GM04503 (cell line): ENCODE results near the gene GGT7.
A peak's percentile ranks its signal among the peaks of the same experiment; 100 is the strongest.
"Not testable (repeated sequence)": the region's sequence is repeated elsewhere in the genome, so short reads cannot be mapped to it uniquely, and the experiment has no call there.

Experiments
- DNase-seq: peaks from one replicate; pipeline ENCODE4 v3.0.0-alpha.2; 2012; ENCODE audit warnings: low read depth

Gene GGT7

DNA sequence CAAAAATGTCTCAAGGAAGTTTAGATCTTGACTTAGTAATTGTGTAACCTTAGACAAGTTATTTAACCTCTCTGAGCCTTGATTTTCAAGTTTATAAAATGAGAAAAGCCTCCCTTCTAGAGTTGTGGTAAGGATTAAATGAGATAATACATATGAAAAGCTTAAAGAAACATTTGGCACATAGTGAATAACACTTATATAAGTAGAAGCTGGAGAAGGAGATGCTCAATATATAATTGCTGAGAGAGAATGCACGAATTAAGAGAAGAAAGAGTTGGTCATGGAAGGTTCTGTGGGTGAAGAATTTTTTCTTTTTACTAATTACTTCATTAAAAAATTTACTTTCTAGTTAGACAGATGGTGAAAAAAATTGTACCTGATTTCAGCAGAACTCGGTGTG, 9.0 kb upstream of the GGT7 start:
- DNase-seq = no peak

DNA sequence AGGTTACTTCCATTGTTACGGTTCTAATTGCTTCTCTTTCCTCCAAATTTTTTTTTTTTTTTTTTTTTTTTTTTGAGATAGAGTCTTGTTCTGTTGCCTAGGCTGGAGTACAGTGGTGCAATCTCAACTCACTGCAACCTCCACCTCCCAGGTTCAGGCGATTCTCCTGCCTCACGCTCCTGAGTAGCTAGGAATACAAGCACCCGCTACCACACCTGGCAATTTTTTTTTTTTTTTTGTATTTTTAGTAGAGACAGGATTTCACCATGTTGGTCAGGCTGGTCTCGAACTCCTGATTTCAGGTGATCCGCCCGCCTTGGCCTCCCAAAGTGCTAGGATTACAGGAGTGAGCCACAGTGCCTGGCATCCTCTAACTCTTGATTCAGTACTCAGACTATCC, 8.3 kb upstream of the GGT7 start:
- not testable (repeated sequence) for DNase-seq

- no peak for DNase-seq
Measured at GRCh38 chr20:34880215-34880850, 7.7 kb upstream of the GGT7 start.

DNA sequence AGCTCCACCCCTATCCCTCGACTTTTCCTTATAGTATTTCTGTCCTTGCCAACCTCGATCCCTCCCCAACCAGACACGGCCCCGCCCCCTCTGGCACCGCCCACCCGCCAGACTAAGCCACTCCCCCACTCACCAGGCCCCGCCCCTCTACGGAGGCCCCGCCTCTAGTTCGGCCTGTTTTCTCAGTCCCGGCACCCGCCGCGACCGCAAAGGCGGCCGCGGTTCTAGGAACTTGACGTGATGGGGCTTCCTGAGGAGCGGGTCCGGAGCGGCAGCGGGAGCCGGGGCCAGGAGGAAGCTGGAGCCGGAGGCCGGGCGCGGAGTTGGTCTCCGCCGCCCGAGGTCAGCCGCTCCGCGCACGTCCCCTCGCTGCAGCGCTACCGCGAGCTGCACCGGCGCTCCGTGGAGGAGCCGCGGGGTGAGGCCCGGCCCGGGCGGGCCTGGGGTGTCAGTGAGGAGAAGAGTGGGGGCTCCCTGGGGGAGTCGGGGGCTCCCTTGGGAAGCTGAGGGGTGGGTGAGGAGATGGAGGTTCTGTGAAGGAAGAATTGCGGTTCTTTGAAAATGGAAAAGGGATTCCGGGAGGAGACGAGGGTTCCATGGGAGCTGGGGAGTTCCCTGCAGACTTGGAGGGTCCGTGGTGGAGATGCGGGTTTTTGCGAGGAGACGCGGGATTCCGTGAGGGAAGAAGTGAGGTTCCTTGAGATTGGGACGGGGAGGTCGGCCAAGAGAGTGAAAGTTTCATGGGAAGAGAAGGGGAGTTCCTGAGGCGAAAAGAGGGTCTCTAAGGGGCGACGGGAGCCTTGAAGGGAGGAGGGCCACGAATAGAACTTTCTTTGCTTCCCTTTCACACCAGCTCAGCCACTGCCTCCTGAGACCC, 4.0 kb upstream of the GGT7 start, which contains the start of gene ACSS2:
Gene ACSS2 (plus strand): TSS at position 207 of the 877 bp plus-strand sequence. CDS start 34 bp downstream, at position 241.
- DNase-seq = no peak

GRCh38 chr20:34875642-34876405, 3.2 kb upstream of the GGT7 start:
- DNase-seq = peak; percentile 80

GRCh38 chr20:34874094-34874654, 1.5 kb upstream of the GGT7 start:
- peak; percentile 58 for DNase-seq

DNA sequence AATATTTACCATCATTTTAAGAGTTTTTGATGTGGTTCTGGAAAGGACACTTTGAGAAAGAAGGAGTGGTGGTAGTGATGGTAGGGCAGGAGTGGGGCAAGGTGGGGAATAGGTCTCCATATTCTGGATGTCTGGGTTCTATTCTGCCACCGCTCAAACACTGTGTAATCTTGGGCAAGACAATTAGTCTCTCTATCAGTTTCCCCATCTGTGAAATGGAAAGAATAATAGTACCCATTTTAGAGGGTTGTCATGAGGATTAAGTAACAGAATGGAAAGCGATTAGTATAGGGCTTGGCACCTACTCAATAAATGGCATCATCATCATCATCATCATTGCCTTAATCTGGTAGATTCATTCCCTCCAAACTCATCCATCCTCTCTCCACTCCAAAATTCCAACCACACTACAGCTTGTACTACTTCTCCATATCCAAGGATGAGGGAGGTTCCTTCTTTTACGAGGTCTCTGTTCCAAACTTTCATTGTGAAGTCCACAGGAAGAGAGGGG, 982 bp upstream of the GGT7 start:
- DNase-seq = no peak

GRCh38 chr20:34871966-34872621, 562 bp downstream of the GGT7 start:
- DNase-seq = no peak

DNA sequence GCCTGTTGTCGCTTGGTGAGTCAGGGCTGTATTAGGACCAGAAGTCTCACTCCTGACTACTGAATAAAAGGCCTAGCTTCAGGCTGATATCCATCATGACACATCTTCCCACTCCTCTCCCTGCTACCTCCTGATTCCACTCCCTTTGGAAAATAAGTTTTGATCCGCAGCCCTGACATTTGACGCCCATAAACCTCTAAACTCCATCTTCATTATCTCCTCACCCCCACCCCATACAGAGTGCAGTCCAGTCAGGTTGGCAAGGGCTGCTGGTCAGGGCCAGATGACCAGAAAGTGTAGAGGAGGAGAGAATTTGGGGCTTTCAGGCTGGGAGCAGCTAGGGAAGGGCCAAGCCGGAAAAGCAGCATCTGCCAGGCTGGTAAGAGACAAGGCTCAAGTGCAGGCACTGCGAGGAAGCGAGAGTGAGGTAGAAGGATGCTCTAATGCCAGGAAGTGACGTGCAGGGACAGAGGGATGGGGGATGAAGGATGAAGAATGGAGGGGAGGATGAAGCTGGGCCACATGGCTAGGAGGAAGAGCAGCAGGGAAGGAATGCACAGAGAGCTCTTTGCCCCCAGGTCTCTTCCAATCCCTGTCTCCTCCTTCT, 1.2 kb downstream of the GGT7 start:
- no peak for DNase-seq

DNA sequence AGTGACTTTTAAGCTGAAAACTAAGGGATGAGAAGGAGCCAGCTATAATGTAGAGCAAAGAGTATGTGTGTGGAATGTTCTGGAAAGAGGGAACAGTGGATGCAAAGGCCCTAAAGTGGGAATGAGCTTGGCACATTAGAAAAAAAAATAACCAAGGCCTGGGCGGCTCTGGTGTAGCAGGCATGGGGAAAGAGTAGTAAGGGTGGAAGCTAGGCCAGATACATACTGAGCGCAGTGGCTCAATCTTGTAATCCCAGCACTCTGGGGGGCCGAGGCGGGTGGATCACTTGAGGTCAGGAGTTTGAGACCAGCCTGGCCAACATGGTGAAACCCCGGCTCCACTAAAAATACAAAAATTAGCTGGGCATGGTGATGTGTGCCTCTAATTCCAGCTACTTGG, 8.4 kb downstream of the GGT7 start:
- no peak for DNase-seq

GRCh38 chr20:34863421-34863965, 9.2 kb downstream of the GGT7 start:
- no peak for DNase-seq

GRCh38 chr20:34862724-34863123, 9.9 kb downstream of the GGT7 start:
- no peak for DNase-seq

GRCh38 chr20:34861386-34862084, 11.1 kb downstream of the GGT7 start:
- DNase-seq = no peak

GRCh38 chr20:34859826-34860545, 12.7 kb downstream of the GGT7 start:
- DNase-seq = no peak

DNA sequence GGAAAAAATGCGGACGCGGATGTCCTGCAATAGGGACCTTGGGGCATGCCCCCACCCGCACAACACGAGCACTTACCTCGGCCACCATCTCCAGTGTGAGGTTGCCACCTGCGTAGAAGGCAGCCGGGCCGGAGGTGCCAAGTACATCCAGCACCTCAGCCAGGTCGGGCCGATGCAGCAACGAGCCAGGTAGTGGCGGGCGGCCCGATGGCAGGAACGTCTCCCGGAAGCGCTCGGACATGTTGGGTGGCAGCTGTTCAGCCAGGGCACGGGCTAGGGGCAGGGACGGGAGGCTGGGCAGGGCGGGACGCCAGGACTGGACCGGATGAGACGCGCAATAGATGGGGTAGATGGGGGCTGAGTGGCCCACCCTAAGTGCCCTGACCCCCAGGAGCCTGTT, 13.3 kb downstream of the GGT7 start:
- DNase-seq = no peak

DNA sequence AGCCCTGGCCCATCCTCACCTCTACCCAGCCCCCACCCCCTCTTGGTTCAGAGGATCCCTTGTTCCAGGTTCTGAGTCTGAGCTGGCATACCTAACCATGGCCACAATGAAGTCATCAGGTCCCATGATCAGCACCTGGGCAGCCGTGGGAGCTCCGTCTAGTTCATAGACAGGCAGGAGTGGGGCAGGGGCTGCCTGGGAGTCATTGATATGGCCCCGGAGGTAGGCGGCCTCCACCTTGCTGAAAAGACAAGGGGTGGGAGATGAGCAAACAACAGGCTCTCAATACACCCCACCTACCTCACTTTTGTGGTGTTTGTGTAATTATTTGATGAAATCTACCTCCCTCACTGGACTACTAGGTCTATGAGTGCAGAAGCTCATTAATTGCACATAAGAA, 20.4 kb downstream of the GGT7 start:
- DNase-seq = no peak

DNA sequence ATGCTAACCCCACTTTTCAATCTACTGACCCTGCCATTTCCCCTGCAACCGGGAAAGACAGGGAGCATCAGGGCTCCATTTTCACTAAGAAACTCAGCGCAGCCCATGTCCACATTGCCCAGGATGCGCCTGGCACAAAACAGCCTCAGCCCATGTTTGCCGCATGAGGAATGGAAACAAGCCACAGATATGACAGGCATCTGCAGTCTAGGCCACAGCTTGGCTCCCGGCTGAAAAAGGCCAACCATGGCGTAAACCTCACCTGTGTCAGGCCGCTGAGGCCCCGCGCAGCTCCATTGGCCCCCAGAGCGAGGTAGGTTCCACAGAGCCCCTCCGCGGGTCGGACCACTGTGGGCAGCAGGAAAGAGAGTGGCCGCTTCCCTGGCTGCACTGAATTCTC, 21.7 kb downstream of the GGT7 start:
- DNase-seq = no peak

GRCh38 chr20:34849778-34850177, 22.9 kb downstream of the GGT7 start:
- DNase-seq = no peak

DNA sequence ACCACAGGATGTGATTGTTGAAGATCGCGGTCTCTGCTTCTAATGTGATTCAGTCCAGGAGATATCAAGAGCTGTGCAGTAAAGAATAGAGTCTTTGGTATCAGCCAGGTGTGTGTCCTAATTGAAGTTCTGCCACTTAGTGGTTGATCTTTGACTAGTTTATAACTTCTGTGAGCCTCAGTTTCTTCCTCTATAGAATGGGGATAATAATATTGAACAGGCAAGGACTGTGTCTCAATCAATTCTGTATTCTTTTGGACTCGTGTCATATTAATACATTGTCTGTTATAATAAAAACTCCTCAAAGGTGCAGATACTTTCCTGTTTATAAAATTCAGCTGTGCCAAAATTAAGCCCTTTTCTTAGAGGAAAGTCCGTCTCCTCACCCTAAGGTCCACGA, 24.1 kb downstream of the GGT7 start:
- DNase-seq = no peak

GRCh38 chr20:34843421-34843820, 29.2 kb downstream of the GGT7 start:
- no peak for DNase-seq
